Stomach (tissue), 9 donors: ENCODE data around the gene PRR23E. TPM values are rescaled to one million over a fixed set of nuclear protein-coding genes. Genes with fewer than 3 reads are reported as not detected.

Experiments
- DNase-seq, 2 donors: peaks; one replicate each; pipeline versions ENCODE4 v3.0.0 to v3.0.0-alpha.2; 2013 to 2019
- H3K27ac ChIP-seq, 5 donors: fragments of 200-600 bp in 4 of 5; sonication (generic) in 4 of 5; one replicate each; pipeline ENCODE4 v1.5.1; 2013 to 2019; ENCODE audit warnings: mild to moderate bottlenecking in 1 of 5, moderate library complexity in 1 of 5
- H3K27me3 ChIP-seq, 3 donors: fragments of 200-600 bp; sonication (generic); one replicate each; pipeline ENCODE4 v1.5.1; 2017 to 2019; ENCODE audit warnings: mixed run types in 1 of 3
- H3K36me3 ChIP-seq, 4 donors: fragments of 200-600 bp; sonication (generic); 1 replicate in 3 of 4; 2 replicates in 1 of 4; pipeline ENCODE4 v1.5.1; 2016 to 2019
- H3K4me1 ChIP-seq, 4 donors: fragments of 200-600 bp; sonication (generic); one replicate each; pipeline ENCODE4 v1.5.1; 2016 to 2019
- H3K4me3 ChIP-seq, 4 donors: fragments of 200-600 bp; sonication (generic) in 3 of 4; one replicate each; pipeline ENCODE4 v1.5.1; 2016 to 2019; ENCODE audit warnings: mild to moderate bottlenecking in 1 of 4
- H3K9me3 ChIP-seq, 4 donors: fragments of 200-600 bp; sonication (generic); one replicate each; pipeline ENCODE4 v1.5.1; 2016 to 2019
- EP300 ChIP-seq: sonication (generic); formaldehyde crosslinking; IDR thresholded peaks from one replicate; pipeline ENCODE4 v1.6.1; 2017; ENCODE audit warnings: antibody characterized with exemption
- POLR2A ChIP-seq, 4 donors: fragments of 450-650 bp; IDR thresholded peaks; one replicate each; pipeline ENCODE4 v1.6.1; 2016; ENCODE audit warnings: antibody characterized with exemption in 4 of 4, control low read depth in 2 of 4, mild to moderate bottlenecking in 1 of 4, moderate library complexity in 1 of 4
- POLR2AphosphoS5 ChIP-seq, 3 donors: sonication (generic); formaldehyde crosslinking; IDR thresholded peaks; one replicate each; pipeline ENCODE4 v1.6.1; 2016; ENCODE audit warnings: antibody characterized with exemption in 3 of 3
- WGBS, 5 donors: extraction: QIAGEN DNeasy Blood & Tissue Kit in 3 of 5; methylation state at CpG; one replicate each; pipeline versions ENCODE4 v1.1.5 to v1.1.7; 2013 to 2018; 5-methylcytosine and 5-hydroxymethylcytosine counted together
- intact Hi-C: fragments of 100-400 bp; cut with DNase I; formaldehyde crosslinking; loops from one replicate; pipeline ENCODE4 v1.15.1; 2023; ENCODE audit warnings: low total_unique reads
- polyA plus RNA-seq, 3 donors: library from polyadenylated mRNA; stranded (reverse); fragments of 200-250 nt; gene quantifications; one replicate each; pipeline ENCODE4 v1.2.3, GENCODE V29; 2013
- total RNA-seq, 5 donors: library from RNA; depleted of rRNA; stranded (reverse); fragments of >200 nt; gene quantifications; one replicate each; pipeline versions ENCODE4 v1.1.0 to v1.2.3, GENCODE V29; 2014 to 2016
- TF ChIP-seq, protein P1 (sequence below), 7 experiments: fragments of 450-650 bp in 4 of 7; fragments of 200-600 bp in 3 of 7; sonication (generic) in 3 of 7; IDR thresholded peaks; one replicate each; pipeline ENCODE4 v1.5.1; 2016 to 2019; ENCODE audit warnings: antibody characterized with exemption in 7 of 7, control low read depth in 2 of 7, mild to moderate bottlenecking in 1 of 7
- donor health status: healthy with polysubstance abuse.
- donor health status: Bipolar disorder and iron deficiency.
- donor health status: healthy.

PRR23E gene
- total and polyA plus RNA-seq, 8 donors = not detected

GRCh38 chr3:127218454-127218922 is 25.6 kb downstream of the PRR23E start:
- Histone ChIP-seq H3K9me3 (no peaks in the 10 kb centered on the region), H3K36me3 (no peaks in the 10 kb centered on the region), H3K4me3 (no peak overlapping the region), H3K4me1 (no peaks in the 10 kb centered on the region), H3K27ac (no peak overlapping the region), H3K27me3 (peaks cover 0 to 44% (median 27%) of the 10 kb centered on the region in 3 donors)
- TF ChIP-seq, protein P1, sequence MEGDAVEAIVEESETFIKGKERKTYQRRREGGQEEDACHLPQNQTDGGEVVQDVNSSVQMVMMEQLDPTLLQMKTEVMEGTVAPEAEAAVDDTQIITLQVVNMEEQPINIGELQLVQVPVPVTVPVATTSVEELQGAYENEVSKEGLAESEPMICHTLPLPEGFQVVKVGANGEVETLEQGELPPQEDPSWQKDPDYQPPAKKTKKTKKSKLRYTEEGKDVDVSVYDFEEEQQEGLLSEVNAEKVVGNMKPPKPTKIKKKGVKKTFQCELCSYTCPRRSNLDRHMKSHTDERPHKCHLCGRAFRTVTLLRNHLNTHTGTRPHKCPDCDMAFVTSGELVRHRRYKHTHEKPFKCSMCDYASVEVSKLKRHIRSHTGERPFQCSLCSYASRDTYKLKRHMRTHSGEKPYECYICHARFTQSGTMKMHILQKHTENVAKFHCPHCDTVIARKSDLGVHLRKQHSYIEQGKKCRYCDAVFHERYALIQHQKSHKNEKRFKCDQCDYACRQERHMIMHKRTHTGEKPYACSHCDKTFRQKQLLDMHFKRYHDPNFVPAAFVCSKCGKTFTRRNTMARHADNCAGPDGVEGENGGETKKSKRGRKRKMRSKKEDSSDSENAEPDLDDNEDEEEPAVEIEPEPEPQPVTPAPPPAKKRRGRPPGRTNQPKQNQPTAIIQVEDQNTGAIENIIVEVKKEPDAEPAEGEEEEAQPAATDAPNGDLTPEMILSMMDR (IDR thresholded peaks at IDR 0.05) = no peak
- TF ChIP-seq POLR2AphosphoS5 (IDR thresholded peaks at IDR 0.05) (no peak), EP300 (no peak), POLR2A (IDR thresholded peaks at IDR 0.05) (no peak)
- intact Hi-C loops = no loop called here
- 61 to 64% (median 62%) methylated on average over 13 of the region's 13 CpGs for WGBS, 5 donors
- peak in 1 of 2 donors; percentile 19 for DNase-seq

DNA sequence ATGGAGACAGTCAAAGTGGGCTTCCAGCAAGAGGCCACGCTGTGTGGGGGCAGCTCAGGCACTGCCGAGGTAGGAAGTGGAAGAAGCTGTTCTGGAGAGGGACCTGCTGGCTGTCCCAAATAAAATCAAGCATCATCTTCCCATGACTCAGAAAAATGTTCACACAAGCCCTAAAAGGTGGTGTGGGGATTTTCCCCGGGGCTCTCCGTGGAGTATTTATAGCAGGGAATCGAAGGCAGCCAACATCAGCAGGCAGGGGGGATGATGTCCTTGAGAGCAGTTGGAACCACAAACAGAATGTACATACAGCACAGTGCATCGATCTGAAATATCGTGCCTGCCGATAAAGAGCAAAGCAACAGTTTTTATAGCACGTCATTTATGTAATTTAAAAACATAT is 27.6 kb downstream of the PRR23E start:
- H3K27me3 ChIP-seq = peaks cover 0 to 41% (median 27%) of the 10 kb centered on the region in 3 donors
- WGBS, 5 donors = 60 to 75% (median 69%) methylated on average over 9 of the region's 9 CpGs
- TF ChIP-seq, protein P1 (IDR thresholded peaks at IDR 0.05) = no peak
- TF ChIP-seq EP300 = no peak
- H3K9me3 ChIP-seq = peaks cover 0 to 14% (median 7%) of the 10 kb centered on the region in 4 donors
- intact Hi-C loops = no loop called here
- H3K4me3 ChIP-seq = no peak overlapping the region
- no peaks in the 10 kb centered on the region for H3K36me3 ChIP-seq
- no peak for DNase-seq
- no peaks in the 10 kb centered on the region for H3K4me1 ChIP-seq
- no peak overlapping the region for H3K27ac ChIP-seq

DNA sequence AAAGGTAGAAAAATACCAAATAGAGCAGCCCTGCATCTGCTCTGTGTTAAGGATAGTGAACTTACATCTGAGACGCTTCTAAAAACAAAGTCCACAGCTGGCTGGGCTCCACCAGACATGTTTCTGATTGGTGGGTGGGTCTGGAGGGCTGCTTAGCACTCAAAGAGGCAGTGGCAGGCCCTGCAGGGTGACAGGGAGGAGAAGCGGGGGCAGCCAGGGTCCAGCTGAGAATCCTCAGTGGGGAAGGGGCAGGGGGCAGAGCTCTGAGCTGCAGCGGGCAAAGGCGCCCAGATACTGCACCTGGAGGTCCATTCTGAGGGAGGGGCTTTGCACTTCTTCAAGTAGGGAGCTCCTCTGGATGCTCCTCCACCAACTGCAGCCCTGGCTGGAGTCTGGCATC is 28.1 kb downstream of the PRR23E start:
- intact Hi-C loops = no loop called here
- WGBS, 5 donors = 60 to 75% (median 67%) methylated on average over 4 of the region's 4 CpGs
- peaks cover 0 to 19% (median 13%) of the 10 kb centered on the region in 4 donors for H3K9me3 ChIP-seq

GRCh38 chr3:127221446-127222035 is 28.6 kb downstream of the PRR23E start:
- DNase-seq = no peak
- no peaks in the 10 kb centered on the region for H3K36me3 ChIP-seq
- WGBS, 5 donors = 62 to 77% (median 73%) methylated on average over 10 of the region's 10 CpGs
- TF ChIP-seq POLR2AphosphoS5 (IDR thresholded peaks at IDR 0.05) = no peak
- TF ChIP-seq POLR2A (IDR thresholded peaks at IDR 0.05) = no peak
- no peak for TF ChIP-seq EP300
- TF ChIP-seq, protein P1 (IDR thresholded peaks at IDR 0.05) = no peak
- H3K4me3 ChIP-seq = no peak overlapping the region
- H3K27ac ChIP-seq = no peak overlapping the region
- H3K9me3 ChIP-seq = peaks cover 0 to 20% (median 14%) of the 10 kb centered on the region in 4 donors
- intact Hi-C loops = no loop called here
- no peaks in the 10 kb centered on the region for H3K4me1 ChIP-seq
- peaks cover 0 to 41% (median 24%) of the 10 kb centered on the region in 3 donors for H3K27me3 ChIP-seq

More for the DNA sequence above, 28.1 kb downstream of the PRR23E start:
- Histone ChIP-seq H3K27me3 (peaks cover 0 to 41% (median 27%) of the 10 kb centered on the region in 3 donors), H3K4me1 (no peaks in the 10 kb centered on the region), H3K4me3 (no peak overlapping the region), H3K27ac (no peak overlapping the region), H3K36me3 (no peaks in the 10 kb centered on the region)
- DNase-seq = no peak
- TF ChIP-seq, protein P1 (IDR thresholded peaks at IDR 0.05) = no peak
- TF ChIP-seq EP300 (no peak), POLR2A (IDR thresholded peaks at IDR 0.05) (no peak), POLR2AphosphoS5 (IDR thresholded peaks at IDR 0.05) (no peak)
